RWPE2 (cell line): ENCODE results near the gene IGFBP3.
"Not testable (repeated sequence)": the region's sequence is repeated elsewhere in the genome, so short reads cannot be mapped to it uniquely, and the experiment has no call there.

ENCODE experiments used
- ATAC-seq: fragments of 200-7000 bp; cut with Tn5 transposase; 3 replicates; pipeline ENCODE4 v1.9.1; 2021; ENCODE audit warnings: low read depth
- DNase-seq: peaks from one replicate; pipeline ENCODE4 v3.0.0-alpha.2; 2020; ENCODE audit warnings: low spot score
- H3K27ac ChIP-seq: fragments of 450-650 bp; 2 replicates; pipeline ENCODE4 v1.5.1; 2017; ENCODE audit warnings: mild to moderate bottlenecking; ENCODE audit not compliant: poor library complexity, severe bottlenecking
- H3K27me3 ChIP-seq: fragments of 250-450 bp; sonication (Bioruptor Pico); 2 replicates; pipeline ENCODE4 v1.5.1; 2021; ENCODE audit warnings: mild to moderate bottlenecking, moderate library complexity; ENCODE audit not compliant: insufficient read depth, poor library complexity, severe bottlenecking
- H3K36me3 ChIP-seq: fragments of 250-450 bp; sonication (Bioruptor Pico); 2 replicates; pipeline ENCODE4 v1.5.1; 2020; ENCODE audit warnings: low read depth, mild to moderate bottlenecking, moderate library complexity
- H3K4me1 ChIP-seq: fragments of 250-450 bp; sonication (Bioruptor Pico); 2 replicates; pipeline ENCODE4 v1.5.1; 2021; ENCODE audit warnings: mild to moderate bottlenecking, moderate library complexity; ENCODE audit not compliant: insufficient read depth, poor library complexity, severe bottlenecking
- H3K4me3 ChIP-seq: fragments of 250-450 bp; sonication (Bioruptor Pico); 2 replicates; pipeline ENCODE4 v1.5.1; 2021; ENCODE audit warnings: mild to moderate bottlenecking, moderate library complexity; ENCODE audit not compliant: severe bottlenecking
- H3K9me3 ChIP-seq: fragments of 250-450 bp; sonication (Bioruptor Pico); 2 replicates; pipeline ENCODE4 v1.5.1; 2021; ENCODE audit warnings: mild to moderate bottlenecking, moderate library complexity; ENCODE audit not compliant: severe bottlenecking
- TF ChIP-seq, protein P1 (sequence below): fragments of 450-650 bp; IDR thresholded peaks from one replicate; pipeline ENCODE4 v1.5.1; 2017; ENCODE audit warnings: mild to moderate bottlenecking, moderate library complexity; ENCODE audit not compliant: poor library complexity, severe bottlenecking

The IGFBP3 gene

DNA sequence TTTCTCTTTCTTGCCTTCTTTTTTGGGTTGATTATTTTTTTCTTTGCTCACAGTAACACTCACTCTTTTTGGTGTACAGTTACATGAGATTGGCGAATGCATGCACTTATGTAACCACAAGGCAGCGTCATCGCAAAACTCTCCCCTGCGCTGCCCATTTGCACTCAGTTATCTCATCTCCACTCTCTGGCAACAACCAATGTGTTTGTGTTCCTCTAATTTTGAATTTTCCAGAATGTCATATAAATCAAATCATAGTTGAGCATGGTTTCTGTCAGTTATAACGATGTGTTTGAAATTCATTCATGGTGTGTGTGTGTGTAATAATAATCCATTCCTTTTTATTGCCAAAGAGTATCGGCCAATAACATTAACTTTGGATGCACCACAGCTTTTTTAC lies 23.0 kb upstream of the IGFBP3 start:
- no peaks in the 10 kb centered on the region for H3K27me3 ChIP-seq
- peaks cover 2% of the 10 kb centered on the region for H3K9me3 ChIP-seq
- DNase-seq (no peak), ATAC-seq (no peak)
- no peaks in the 10 kb centered on the region for H3K4me1 ChIP-seq
- no peak overlapping the region for H3K27ac ChIP-seq
- H3K4me3 ChIP-seq: no peak overlapping the region
- no peaks in the 10 kb centered on the region for H3K36me3 ChIP-seq
- TF ChIP-seq, protein P1, sequence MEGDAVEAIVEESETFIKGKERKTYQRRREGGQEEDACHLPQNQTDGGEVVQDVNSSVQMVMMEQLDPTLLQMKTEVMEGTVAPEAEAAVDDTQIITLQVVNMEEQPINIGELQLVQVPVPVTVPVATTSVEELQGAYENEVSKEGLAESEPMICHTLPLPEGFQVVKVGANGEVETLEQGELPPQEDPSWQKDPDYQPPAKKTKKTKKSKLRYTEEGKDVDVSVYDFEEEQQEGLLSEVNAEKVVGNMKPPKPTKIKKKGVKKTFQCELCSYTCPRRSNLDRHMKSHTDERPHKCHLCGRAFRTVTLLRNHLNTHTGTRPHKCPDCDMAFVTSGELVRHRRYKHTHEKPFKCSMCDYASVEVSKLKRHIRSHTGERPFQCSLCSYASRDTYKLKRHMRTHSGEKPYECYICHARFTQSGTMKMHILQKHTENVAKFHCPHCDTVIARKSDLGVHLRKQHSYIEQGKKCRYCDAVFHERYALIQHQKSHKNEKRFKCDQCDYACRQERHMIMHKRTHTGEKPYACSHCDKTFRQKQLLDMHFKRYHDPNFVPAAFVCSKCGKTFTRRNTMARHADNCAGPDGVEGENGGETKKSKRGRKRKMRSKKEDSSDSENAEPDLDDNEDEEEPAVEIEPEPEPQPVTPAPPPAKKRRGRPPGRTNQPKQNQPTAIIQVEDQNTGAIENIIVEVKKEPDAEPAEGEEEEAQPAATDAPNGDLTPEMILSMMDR: no peak

DNA sequence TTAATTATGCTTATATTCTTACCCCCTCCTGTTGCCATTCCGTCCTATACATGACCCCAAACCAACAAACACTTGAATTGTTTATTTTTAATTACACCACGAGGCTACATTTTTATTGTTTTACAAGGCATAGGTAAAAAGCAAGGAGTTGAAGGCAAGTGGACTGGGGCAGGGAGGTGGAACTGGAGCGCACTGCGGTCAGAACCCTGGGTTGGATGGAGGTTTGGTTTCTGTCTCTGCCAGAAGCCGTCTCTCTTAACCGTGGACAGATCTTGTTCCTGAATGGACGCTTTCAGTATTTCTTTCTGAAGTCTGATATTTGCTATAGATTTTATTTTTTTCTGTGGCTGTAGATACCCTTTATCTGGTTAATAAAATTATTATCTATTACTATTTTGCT lies 19.9 kb upstream of the IGFBP3 start:
- ATAC-seq: no peak
- no peaks in the 10 kb centered on the region for H3K36me3 ChIP-seq
- H3K9me3 ChIP-seq: no peaks in the 10 kb centered on the region
- H3K27ac ChIP-seq: no peak overlapping the region
- TF ChIP-seq, protein P1: no peak
- no peak overlapping the region for H3K4me3 ChIP-seq
- no peaks in the 10 kb centered on the region for H3K27me3 ChIP-seq
- DNase-seq: no peak
- H3K4me1 ChIP-seq: no peaks in the 10 kb centered on the region

DNA sequence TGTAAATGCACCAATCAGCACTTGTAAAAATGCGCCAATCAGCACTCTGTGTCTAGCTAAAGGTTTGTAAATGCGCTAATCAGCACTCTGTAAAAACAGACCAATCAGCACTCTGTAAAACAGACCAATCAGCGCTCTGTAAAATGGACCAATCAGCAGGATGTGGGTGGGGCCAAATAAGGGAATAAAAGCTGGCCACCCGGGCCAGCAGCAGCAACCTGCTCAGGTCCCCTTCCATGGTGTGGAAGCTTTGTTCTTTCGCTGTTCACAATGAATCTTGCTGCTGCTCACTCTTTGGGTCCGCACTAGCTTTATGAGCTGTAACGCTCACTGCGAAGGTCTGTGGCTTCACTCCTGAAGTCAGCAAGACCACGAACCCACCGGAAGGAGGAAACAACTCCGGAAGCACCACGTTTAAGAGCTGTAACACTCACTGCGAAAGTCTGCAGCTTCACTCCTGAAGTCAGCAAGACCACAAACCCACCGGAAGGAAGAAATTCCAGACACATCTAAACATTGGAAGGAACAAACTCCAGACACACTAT lies 19.2 kb upstream of the IGFBP3 start:
- not testable (repeated sequence) for H3K4me3 ChIP-seq, H3K36me3 ChIP-seq, H3K27ac ChIP-seq, H3K27me3 ChIP-seq, H3K9me3 ChIP-seq, H3K4me1 ChIP-seq, ATAC-seq, DNase-seq

DNA sequence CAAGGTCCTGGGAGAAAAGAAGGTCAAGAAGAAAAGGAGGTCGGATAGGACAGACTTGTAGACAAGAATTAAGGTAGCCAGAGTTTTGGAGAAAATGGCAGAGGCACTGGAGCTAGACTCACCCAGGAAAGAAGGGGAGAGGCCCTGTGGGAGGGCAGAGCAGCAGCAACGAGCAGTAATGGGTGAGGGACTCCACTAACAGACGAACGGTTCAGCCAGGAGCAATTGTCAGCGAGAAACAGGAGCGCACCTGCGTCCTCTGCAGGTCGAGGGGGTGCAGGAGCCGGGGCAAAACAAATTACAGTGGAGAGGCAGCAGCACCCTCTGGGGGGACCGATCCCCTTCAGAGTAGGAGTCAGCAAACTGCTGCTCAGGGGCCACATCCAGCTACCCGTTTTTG lies 18.5 kb upstream of the IGFBP3 start:
- Histone ChIP-seq H3K4me1 (no peaks in the 10 kb centered on the region), H3K9me3 (no peaks in the 10 kb centered on the region), H3K36me3 (no peaks in the 10 kb centered on the region), H3K27ac (no peak overlapping the region), H3K27me3 (no peaks in the 10 kb centered on the region), H3K4me3 (no peak overlapping the region)
- ATAC-seq (no peak), DNase-seq (no peak)
- TF ChIP-seq, protein P1: no peak

DNA sequence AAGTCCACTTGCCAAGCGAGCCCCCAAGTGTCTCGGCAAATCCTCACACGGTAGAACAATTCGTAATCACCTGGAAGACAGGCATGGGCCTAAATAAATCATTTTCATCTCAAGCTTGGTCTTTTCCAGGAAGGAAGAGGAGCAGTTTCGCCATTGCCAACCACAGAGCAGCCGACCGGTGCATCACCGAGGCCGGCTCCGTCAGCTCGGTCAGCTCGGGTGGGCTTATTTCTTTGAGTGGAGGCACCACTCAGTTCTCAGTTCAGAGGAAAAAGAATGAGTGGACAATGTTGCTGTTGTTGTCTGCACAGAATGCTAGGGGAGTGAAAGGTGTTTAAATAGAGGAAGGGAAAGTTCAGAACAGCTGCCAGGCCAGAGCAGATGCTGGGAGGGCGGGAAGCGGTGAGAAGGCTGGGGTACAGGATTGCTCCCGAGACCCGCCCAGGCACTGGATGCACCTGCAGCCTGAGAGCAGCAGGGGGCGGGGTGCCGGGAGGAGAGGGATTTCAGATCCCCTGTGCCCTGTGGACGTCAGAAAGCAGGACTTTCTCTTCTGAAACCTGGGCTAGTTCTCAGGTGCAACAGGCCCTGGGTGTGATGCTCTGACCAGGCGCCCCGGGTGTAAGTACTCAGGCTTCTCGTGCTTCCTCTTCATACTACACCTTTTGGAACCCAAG lies 17.7 kb upstream of the IGFBP3 start:
- ATAC-seq (no peak), DNase-seq (no peak)
- Histone ChIP-seq H3K4me3 (no peak overlapping the region), H3K9me3 (no peaks in the 10 kb centered on the region), H3K27ac (no peak overlapping the region), H3K36me3 (no peaks in the 10 kb centered on the region), H3K27me3 (peaks cover 2% of the 10 kb centered on the region), H3K4me1 (no peaks in the 10 kb centered on the region)
- TF ChIP-seq, protein P1: no peak
